ENCODE results near the gene DUSP22.

The DUSP22 gene

GRCh38 chr6:340991-341827, 48.9 kb downstream of the DUSP22 start:
- no peak for DNase-seq

GRCh38 chr6:341914-342831, 49.9 kb downstream of the DUSP22 start:
- no peak for DNase-seq

GRCh38 chr6:342832-343179, 50.5 kb downstream of the DUSP22 start:
- DNase-seq = no peak

- DNase-seq = no peak
Measured at GRCh38 chr6:343226-343935, 51.1 kb downstream of the DUSP22 start.

- DNase-seq = no peak
Measured at GRCh38 chr6:343960-344815, 51.9 kb downstream of the DUSP22 start.

- no peak for DNase-seq
Measured at GRCh38 chr6:344816-345340, 52.6 kb downstream of the DUSP22 start.

GRCh38 chr6:345747-346385, 53.6 kb downstream of the DUSP22 start:
- no peak for DNase-seq

- no peak for DNase-seq
Measured at GRCh38 chr6:346386-347030, 54.2 kb downstream of the DUSP22 start.

GRCh38 chr6:347232-347631, 54.9 kb downstream of the DUSP22 start:
- DNase-seq = no peak

GRCh38 chr6:347951-348859, 55.9 kb downstream of the DUSP22 start:
- DNase-seq = no peak

- DNase-seq = no peak
Measured at GRCh38 chr6:348860-349396, 56.6 kb downstream of the DUSP22 start.

GRCh38 chr6:349491-349921, 57.2 kb downstream of the DUSP22 start:
- DNase-seq = no peak

- DNase-seq = no peak
Measured at GRCh38 chr6:350371-350770, 58.1 kb downstream of the DUSP22 start.

- no peak for DNase-seq
Measured at GRCh38 chr6:351011-351866, 59.0 kb downstream of the DUSP22 start.

- no peak for DNase-seq
Measured at GRCh38 chr6:351867-352289, 59.6 kb downstream of the DUSP22 start.

GRCh38 chr6:352474-352873, 60.2 kb downstream of the DUSP22 start:
- DNase-seq = no peak

- no peak for DNase-seq
Measured at GRCh38 chr6:352896-353470, 60.7 kb downstream of the DUSP22 start.
